Activated CD8-positive, alpha-beta T cell treated with anti-CD3 and anti-CD28 coated beads, Interleukin-2, amount 10 ng/mL, durations not matched to agents 7 days and 5 days (primary cell): ENCODE results near the gene KAT14. TPM values are rescaled to one million over a fixed set of nuclear protein-coding genes. Genes with fewer than 3 reads are reported as not detected.
"Not testable (repeated sequence)": the region's sequence is repeated elsewhere in the genome, so short reads cannot be mapped to it uniquely, and the experiment has no call there.

Source experiments
- ATAC-seq: fragments of 150-1000 bp; cut with Tn5 transposase; one replicate; pipeline ENCODE4 v1.10.0; 2021; ENCODE audit warnings: moderate library complexity
- CTCF ChIA-PET: fragments of 350-600 bp; sonication (Branson Sonifier 250); formaldehyde crosslinking; loops from one replicate; lab custom pipeline; 2021; ENCODE audit warnings: antibody characterized with exemption; lab: Charles Lee
- POLR2A ChIA-PET: fragments of 350-600 bp; sonication (Branson Sonifier 250); formaldehyde crosslinking; loops from one replicate; lab custom pipeline; 2021; ENCODE audit warnings: antibody characterized with exemption; lab: Charles Lee
- DNase-seq: peaks from one replicate; pipeline ENCODE4 v3.0.0-alpha.2; 2020
- H3K27ac Mint-ChIP-seq: one replicate; pipeline ENCODE4 v1.8.0; 2021; ENCODE audit warnings: mild to moderate bottlenecking, mixed read lengths
- H3K27me3 Mint-ChIP-seq: one replicate; pipeline ENCODE4 v1.8.0; 2021; ENCODE audit warnings: low read depth, mixed read lengths
- H3K36me3 Mint-ChIP-seq: one replicate; pipeline ENCODE4 v1.8.0; 2021; ENCODE audit warnings: low read depth, mixed read lengths
- H3K4me1 Mint-ChIP-seq: one replicate; pipeline ENCODE4 v1.8.0; 2021; ENCODE audit warnings: low read depth, mixed read lengths
- H3K4me3 Mint-ChIP-seq: one replicate; pipeline ENCODE4 v1.8.0; 2021; ENCODE audit warnings: mild to moderate bottlenecking, mixed read lengths
- H3K9me3 Mint-ChIP-seq: one replicate; pipeline ENCODE4 v1.8.0; 2022; ENCODE audit warnings: mixed read lengths; ENCODE audit not compliant: insufficient read depth
- total RNA-seq, 2 experiments: library from RNA; stranded (reverse); gene quantifications; one replicate each; pipeline ENCODE4 v1.2.3, GENCODE V29; 2021

KAT14 gene
- total RNA-seq: 10 to 100 TPM; 14.5 to 16.0 TPM

GRCh38 chr20:18137412-18138265 is at the start of gene KAT14, which contains the start of gene PET117:
KAT14 (plus strand) TSS chr20:18137863; CDS start chr20:18142661, 4,798 bp downstream.
PET117 (plus strand) TSS chr20:18137863; CDS start chr20:18137956, 93 bp downstream.
- ChIA-PET POLR2A (interaction anchor here (0.6 to 1.9 kb wide), 10 partner anchors 9 to 456 kb away, joined by 3 to 16 read pairs (median 4); partner anchors contain the start of genes MGME1, SNX5 and ZNF133), CTCF (interaction anchor here (1.0 to 1.2 kb wide), 3 partner anchors 11 to 149 kb away, joined by 3 to 4 read pairs (median 3); no protein-coding TSS in a partner anchor)
- H3K27me3 Mint-ChIP-seq: peaks cover 4% of the 10 kb centered on the region
- peaks cover 29% of the 10 kb centered on the region for H3K4me1 Mint-ChIP-seq
- peak within 1 kb of the TSS; percentile 89 for H3K4me3 Mint-ChIP-seq
- ATAC-seq (peak; percentile 90), DNase-seq (peak; percentile 91)
- H3K36me3 Mint-ChIP-seq: peaks cover 13% of the 10 kb centered on the region
- peak within 1 kb of the TSS; percentile 89 for H3K27ac Mint-ChIP-seq
- no peaks in the 10 kb centered on the region for H3K9me3 Mint-ChIP-seq

DNA sequence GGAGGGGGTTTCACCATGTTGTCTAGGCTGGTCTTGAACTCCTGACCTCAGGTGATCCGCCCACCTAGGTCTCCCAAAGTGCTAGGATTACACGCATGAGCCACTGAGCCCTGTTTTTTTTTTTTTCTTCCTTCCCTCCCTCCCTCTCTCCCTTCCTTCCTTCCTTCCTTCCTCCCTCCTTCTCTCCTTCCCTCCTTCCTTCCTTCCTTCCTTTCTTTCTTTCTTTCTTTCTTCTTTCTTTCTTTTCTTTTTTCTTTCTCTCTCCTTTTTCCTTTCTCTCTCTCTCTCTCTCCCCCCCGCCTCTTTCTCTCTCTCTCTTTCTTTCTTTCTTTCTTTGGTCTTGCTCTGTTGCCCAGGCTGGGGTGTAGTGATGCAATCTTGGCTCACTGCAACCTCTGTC is 49.4 kb upstream of the KAT14 start:
- H3K4me1 Mint-ChIP-seq, POLR2A ChIA-PET, DNase-seq, CTCF ChIA-PET, H3K27me3 Mint-ChIP-seq, H3K4me3 Mint-ChIP-seq, ATAC-seq, H3K36me3 Mint-ChIP-seq, H3K9me3 Mint-ChIP-seq, H3K27ac Mint-ChIP-seq: not testable (repeated sequence)

DNA sequence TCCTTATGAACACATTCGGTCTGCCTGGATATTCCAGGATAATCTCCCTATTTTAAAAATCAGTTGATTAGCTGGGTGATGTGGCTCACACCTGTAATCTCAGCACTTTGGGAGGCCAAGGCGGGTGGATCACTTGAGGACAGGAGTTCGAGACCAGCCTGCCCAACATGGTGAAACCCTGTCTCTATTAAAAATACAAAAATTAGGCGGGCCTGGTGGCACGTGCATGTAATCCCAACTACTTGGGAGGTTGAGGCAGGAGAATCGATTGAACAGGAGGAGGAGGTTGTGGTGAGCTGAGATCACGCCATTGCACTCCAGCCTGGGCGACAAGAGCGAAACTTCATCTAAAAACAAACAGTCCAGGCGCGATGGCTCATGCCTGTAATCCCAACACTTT is 48.8 kb upstream of the KAT14 start:
- H3K9me3 Mint-ChIP-seq, H3K4me1 Mint-ChIP-seq, ATAC-seq, H3K27ac Mint-ChIP-seq, H3K27me3 Mint-ChIP-seq, H3K36me3 Mint-ChIP-seq, DNase-seq, CTCF ChIA-PET, H3K4me3 Mint-ChIP-seq: not testable (repeated sequence)
- POLR2A ChIA-PET: interaction anchor here (0.5 kb wide), 1 partner anchor 94 kb away, joined by 3 read pairs; no protein-coding TSS in a partner anchor

- CTCF ChIA-PET: interaction anchor here (1.3 kb wide), 1 partner anchor 186 kb away, joined by 3 read pairs; no protein-coding TSS in a partner anchor
- Mint-ChIP-seq H3K4me1 (no peaks in the 10 kb centered on the region), H3K27me3 (no peaks in the 10 kb centered on the region), H3K9me3 (no peaks in the 10 kb centered on the region), H3K4me3 (no peak overlapping the region), H3K27ac (no peak overlapping the region), H3K36me3 (no peaks in the 10 kb centered on the region)
- ATAC-seq (no peak), DNase-seq (no peak)
- POLR2A ChIA-PET: no interaction called here
Measured at GRCh38 chr20:18090044-18090443, 47.6 kb upstream of the KAT14 start.

GRCh38 chr20:18090477-18090876 is 47.2 kb upstream of the KAT14 start:
- no peak for ATAC-seq
- ChIA-PET CTCF (interaction anchor here (1.3 kb wide), 1 partner anchor 186 kb away, joined by 3 read pairs; no protein-coding TSS in a partner anchor), POLR2A (no interaction called here)
- no peak overlapping the region for H3K27ac Mint-ChIP-seq
- H3K27me3 Mint-ChIP-seq: no peaks in the 10 kb centered on the region
- DNase-seq: no peak
- H3K9me3 Mint-ChIP-seq: no peaks in the 10 kb centered on the region
- H3K4me1 Mint-ChIP-seq: no peaks in the 10 kb centered on the region
- no peaks in the 10 kb centered on the region for H3K36me3 Mint-ChIP-seq
- no peak overlapping the region for H3K4me3 Mint-ChIP-seq

- ChIA-PET CTCF (no interaction called here), POLR2A (no interaction called here)
- DNase-seq: no peak
- H3K4me1 Mint-ChIP-seq: no peaks in the 10 kb centered on the region
- H3K4me3 Mint-ChIP-seq: no peak overlapping the region
- no peaks in the 10 kb centered on the region for H3K36me3 Mint-ChIP-seq
- ATAC-seq: no peak
- H3K27me3 Mint-ChIP-seq: no peaks in the 10 kb centered on the region
- no peak overlapping the region for H3K27ac Mint-ChIP-seq
- H3K9me3 Mint-ChIP-seq: no peaks in the 10 kb centered on the region
Measured at GRCh38 chr20:18091623-18092022, 46.0 kb upstream of the KAT14 start.

- Mint-ChIP-seq H3K4me1 (no peaks in the 10 kb centered on the region), H3K4me3 (no peak overlapping the region), H3K27me3 (no peaks in the 10 kb centered on the region), H3K36me3 (no peaks in the 10 kb centered on the region), H3K9me3 (no peaks in the 10 kb centered on the region), H3K27ac (no peak overlapping the region)
- CTCF ChIA-PET: no interaction called here
- DNase-seq (no peak), ATAC-seq (no peak)
- POLR2A ChIA-PET: no interaction called here
Measured at GRCh38 chr20:18092890-18093289, 44.8 kb upstream of the KAT14 start.

DNA sequence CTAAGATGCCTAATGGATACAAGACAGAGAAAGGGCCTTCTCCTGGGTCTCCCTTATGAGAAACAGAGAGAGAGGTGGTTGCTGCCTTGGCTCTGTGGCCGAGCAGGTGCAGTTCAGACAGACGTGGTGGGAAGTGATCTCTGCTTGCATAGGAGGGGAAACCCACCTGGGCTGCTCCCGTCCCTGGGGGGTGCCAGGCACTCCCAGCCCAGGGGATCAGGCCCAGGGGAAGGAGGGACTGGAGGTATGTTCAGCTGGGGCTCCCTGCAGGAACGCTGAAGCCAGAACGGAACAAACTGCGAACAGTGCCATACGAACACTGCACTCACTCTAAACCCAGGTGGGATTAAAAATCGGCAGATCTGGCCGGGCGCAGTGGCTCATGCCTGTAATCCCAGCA is 44.3 kb upstream of the KAT14 start:
- H3K4me1 Mint-ChIP-seq: no peaks in the 10 kb centered on the region
- no peaks in the 10 kb centered on the region for H3K9me3 Mint-ChIP-seq

DNA sequence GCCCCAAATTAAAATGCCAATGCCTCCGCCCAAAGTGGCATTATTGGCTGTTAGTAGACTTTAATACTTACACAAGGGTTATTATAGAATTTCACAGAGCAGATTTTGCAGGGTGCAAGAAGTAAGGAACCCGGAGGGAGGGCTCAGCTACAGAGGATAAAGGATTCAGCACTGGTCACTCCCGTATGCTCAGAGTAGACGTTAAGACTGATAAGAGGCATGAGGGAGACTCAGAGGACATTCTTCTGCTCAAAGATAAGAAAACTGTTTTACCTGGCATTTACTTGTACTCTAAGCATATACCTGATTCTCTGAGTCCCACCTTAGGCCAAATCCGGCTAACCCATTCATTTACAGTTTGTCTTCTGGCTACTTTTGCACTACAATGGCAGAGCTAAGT is 43.5 kb upstream of the KAT14 start:
- Mint-ChIP-seq H3K27ac (no peak overlapping the region), H3K4me3 (no peak overlapping the region), H3K27me3 (peaks cover 2% of the 10 kb centered on the region), H3K36me3 (no peaks in the 10 kb centered on the region), H3K9me3 (no peaks in the 10 kb centered on the region), H3K4me1 (no peaks in the 10 kb centered on the region)
- POLR2A ChIA-PET: no interaction called here
- CTCF ChIA-PET: no interaction called here
- no peak for ATAC-seq
- DNase-seq: no peak

More for the DNA sequence above, 44.3 kb upstream of the KAT14 start:
- no peak for ATAC-seq
- ChIA-PET CTCF (no interaction called here), POLR2A (no interaction called here)
- H3K4me3 Mint-ChIP-seq: no peak overlapping the region
- H3K36me3 Mint-ChIP-seq: no peaks in the 10 kb centered on the region
- H3K27ac Mint-ChIP-seq: no peak overlapping the region
- DNase-seq: no peak
- no peaks in the 10 kb centered on the region for H3K27me3 Mint-ChIP-seq

DNA sequence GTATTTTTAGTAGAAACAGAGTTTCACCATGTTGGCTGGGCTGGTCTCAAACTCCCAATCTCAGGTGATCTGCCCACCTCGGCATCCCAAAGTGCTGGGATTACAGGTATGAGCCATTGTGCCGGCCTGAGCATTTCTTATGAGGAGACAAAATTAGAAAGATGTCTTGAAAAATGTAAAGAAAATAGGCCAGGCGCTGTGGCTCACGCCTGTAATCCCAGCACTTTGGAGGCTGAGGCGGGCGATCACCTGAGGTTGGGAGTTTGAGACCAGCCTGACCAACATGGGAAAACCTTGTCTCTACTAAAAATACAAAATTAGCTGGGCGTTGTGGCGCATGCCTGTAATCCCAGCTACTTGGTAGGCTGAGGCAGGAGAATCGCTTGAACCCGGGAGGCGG is 37.1 kb upstream of the KAT14 start:
- H3K27ac Mint-ChIP-seq, ATAC-seq, H3K27me3 Mint-ChIP-seq, H3K9me3 Mint-ChIP-seq, H3K36me3 Mint-ChIP-seq, H3K4me1 Mint-ChIP-seq, POLR2A ChIA-PET, DNase-seq, CTCF ChIA-PET, H3K4me3 Mint-ChIP-seq: not testable (repeated sequence)

DNA sequence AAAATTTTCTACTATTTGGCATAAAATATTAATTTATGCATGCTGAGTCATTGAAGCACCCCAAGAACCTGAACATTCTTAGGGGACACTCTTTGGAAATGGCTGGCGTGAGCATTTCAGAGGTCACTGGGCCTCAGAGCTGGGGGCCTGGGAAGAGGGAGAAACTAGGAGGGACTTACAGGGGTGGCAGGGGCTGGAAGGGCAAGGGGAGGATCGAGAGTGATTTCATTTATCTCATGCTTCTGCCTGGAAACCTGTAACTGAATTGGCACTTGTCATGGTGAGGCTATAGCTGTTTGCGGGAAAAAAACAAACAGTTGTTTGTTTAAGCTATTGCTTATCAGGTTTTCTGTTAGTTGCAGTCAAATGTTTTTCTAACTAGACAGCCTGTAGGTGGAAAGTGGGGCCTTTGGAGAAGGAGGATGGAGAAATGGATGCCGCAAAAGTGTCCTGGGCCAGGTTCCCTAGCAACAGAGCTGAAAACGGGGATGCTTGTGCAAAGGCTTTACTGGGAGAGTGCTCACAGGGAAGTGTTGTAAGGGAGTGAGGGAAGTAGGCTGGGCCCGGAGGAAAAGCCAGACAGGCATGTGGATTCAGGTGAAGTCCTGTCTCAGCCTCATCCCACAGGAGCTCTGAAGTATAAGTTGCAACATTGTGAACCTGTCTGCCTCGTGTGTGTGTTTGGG is 36.4 kb upstream of the KAT14 start:
- DNase-seq (no peak), ATAC-seq (no peak)
- ChIA-PET CTCF (no interaction called here), POLR2A (no interaction called here)
- Mint-ChIP-seq H3K9me3 (no peaks in the 10 kb centered on the region), H3K4me3 (no peak overlapping the region), H3K27me3 (peaks cover 9% of the 10 kb centered on the region), H3K27ac (no peak overlapping the region), H3K4me1 (no peaks in the 10 kb centered on the region), H3K36me3 (no peaks in the 10 kb centered on the region)

DNA sequence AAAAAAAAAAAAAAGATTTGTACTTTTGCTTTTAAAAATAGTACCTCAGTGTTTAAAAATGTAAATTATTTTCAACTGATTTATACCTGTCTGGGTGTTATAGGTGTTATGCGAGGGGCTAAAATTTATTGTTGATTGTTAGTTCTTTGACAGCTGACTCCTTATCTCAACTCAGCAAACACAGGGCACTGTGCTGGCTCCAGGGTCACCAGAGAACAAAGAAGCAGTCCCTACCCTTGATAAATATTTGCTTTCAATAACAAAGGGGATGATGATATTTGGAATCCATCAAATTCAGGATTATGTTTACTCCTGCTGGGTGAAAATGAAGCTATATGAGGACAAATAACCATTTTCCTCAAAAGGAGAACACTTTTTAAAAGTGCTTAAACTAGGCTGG is 34.2 kb upstream of the KAT14 start:
- no peak overlapping the region for H3K4me3 Mint-ChIP-seq
- ChIA-PET POLR2A (no interaction called here), CTCF (no interaction called here)
- DNase-seq: no peak
- H3K27me3 Mint-ChIP-seq: peaks cover 12% of the 10 kb centered on the region
- H3K4me1 Mint-ChIP-seq: no peaks in the 10 kb centered on the region
- H3K27ac Mint-ChIP-seq: no peak overlapping the region
- no peak for ATAC-seq
- H3K36me3 Mint-ChIP-seq: no peaks in the 10 kb centered on the region
- no peaks in the 10 kb centered on the region for H3K9me3 Mint-ChIP-seq
